Mucosa of rectum (tissue), 2 donors: ENCODE data around the gene HTT.
A peak's percentile ranks its signal among the peaks of the same experiment; 100 is the strongest.

Experiments
- H3K27ac ChIP-seq, 2 donors: one replicate each; pipeline ENCODE4 v1.7.0; 2013; ENCODE audit warnings: inconsistent platforms in 2 of 2, low read depth in 2 of 2, low read length in 2 of 2
- H3K27me3 ChIP-seq, 2 donors: one replicate each; pipeline ENCODE4 v1.7.0; 2013; ENCODE audit warnings: low read length in 2 of 2; ENCODE audit not compliant: control insufficient read depth in 2 of 2, insufficient read depth in 2 of 2
- H3K36me3 ChIP-seq, 2 donors: one replicate each; pipeline ENCODE4 v1.7.0; 2013; ENCODE audit warnings: low read length in 2 of 2; ENCODE audit not compliant: control insufficient read depth in 2 of 2, insufficient read depth in 2 of 2
- H3K4me1 ChIP-seq, 2 donors: one replicate each; pipeline ENCODE4 v1.7.0; 2013; ENCODE audit warnings: low read length in 2 of 2, mild to moderate bottlenecking in 1 of 2; ENCODE audit not compliant: control insufficient read depth in 2 of 2, insufficient read depth in 2 of 2
- H3K4me3 ChIP-seq, 2 donors: one replicate each; pipeline ENCODE4 v1.7.0; 2013; ENCODE audit warnings: low read length in 2 of 2
- H3K9ac ChIP-seq, 2 donors: one replicate each; pipeline ENCODE4 v1.7.0; 2013; ENCODE audit warnings: low read length in 2 of 2, low read depth in 1 of 2, mild to moderate bottlenecking in 1 of 2
- H3K9me3 ChIP-seq, 2 donors: one replicate each; pipeline ENCODE4 v1.7.0; 2013; ENCODE audit warnings: low read length in 2 of 2; ENCODE audit not compliant: control insufficient read depth in 2 of 2
- donor health status: healthy.
- donor health status: Normal muscosa, but diverticular disease.

HTT gene

GRCh38 chr4:3067473-3068001 is 6.9 kb upstream of the HTT start:
- Histone ChIP-seq H3K9ac (no peak overlapping the region), H3K27ac (no peak overlapping the region), H3K36me3 (no peaks in the 10 kb centered on the region), H3K4me1 (no peaks in the 10 kb centered on the region), H3K27me3 (no peaks in the 10 kb centered on the region), H3K4me3 (no peak overlapping the region), H3K9me3 (no peaks in the 10 kb centered on the region)

- Histone ChIP-seq H3K27me3 (no peaks in the 10 kb centered on the region), H3K9me3 (no peaks in the 10 kb centered on the region), H3K4me1 (peaks cover 4 to 6% of the 10 kb centered on the region in 2 donors), H3K27ac (no peak overlapping the region), H3K9ac (no peak overlapping the region), H3K4me3 (no peak overlapping the region), H3K36me3 (no peaks in the 10 kb centered on the region)
Measured at GRCh38 chr4:3069661-3070199, 4.8 kb upstream of the HTT start.

GRCh38 chr4:3070709-3071500 is 3.6 kb upstream of the HTT start:
- Histone ChIP-seq H3K36me3 (no peaks in the 10 kb centered on the region), H3K4me1 (peaks cover 7 to 8% of the 10 kb centered on the region in 2 donors), H3K4me3 (no peak overlapping the region), H3K27me3 (no peaks in the 10 kb centered on the region), H3K27ac (no peak overlapping the region), H3K9me3 (no peaks in the 10 kb centered on the region), H3K9ac (no peak overlapping the region)

- Histone ChIP-seq H3K27me3 (no peaks in the 10 kb centered on the region), H3K4me3 (no peak overlapping the region), H3K4me1 (peaks cover 12 to 16% of the 10 kb centered on the region in 2 donors), H3K9me3 (no peaks in the 10 kb centered on the region), H3K9ac (no peak overlapping the region), H3K27ac (no peak overlapping the region), H3K36me3 (no peaks in the 10 kb centered on the region)
Measured at GRCh38 chr4:3071811-3072210, 2.7 kb upstream of the HTT start.

- Histone ChIP-seq H3K9me3 (no peaks in the 10 kb centered on the region), H3K4me3 (peak overlapping the region; percentile 72 to 76), H3K36me3 (no peaks in the 10 kb centered on the region), H3K4me1 (peaks cover 12 to 17% of the 10 kb centered on the region in 2 donors), H3K9ac (peak overlapping the region; percentile 71 to 72), H3K27ac (peak overlapping the region; percentile 56 to 75), H3K27me3 (no peaks in the 10 kb centered on the region)
Measured at GRCh38 chr4:3073158-3074077, 1.1 kb upstream of the HTT start.

GRCh38 chr4:3074846-3075651 is 568 bp downstream of the HTT start:
- Histone ChIP-seq H3K27me3 (no peaks in the 10 kb centered on the region), H3K9ac (peak overlapping the region; percentile 78 to 88), H3K4me3 (peak overlapping the region; percentile 82 to 97), H3K9me3 (no peaks in the 10 kb centered on the region), H3K27ac (peak overlapping the region; percentile 96), H3K4me1 (peaks cover 12 to 17% of the 10 kb centered on the region in 2 donors), H3K36me3 (no peaks in the 10 kb centered on the region)

- H3K9me3 ChIP-seq, result no peaks in the 10 kb centered on the region
- no peaks in the 10 kb centered on the region for H3K36me3 ChIP-seq
- H3K27me3 ChIP-seq, result no peaks in the 10 kb centered on the region
- peak overlapping the region; percentile 61 to 71 for H3K4me3 ChIP-seq
- peaks cover 12 to 17% of the 10 kb centered on the region in 2 donors for H3K4me1 ChIP-seq
- H3K27ac ChIP-seq, result peak overlapping the region; percentile 96
- H3K9ac ChIP-seq, result peak overlapping the region; percentile 35 to 88
Measured at GRCh38 chr4:3075652-3075981, 1.1 kb downstream of the HTT start.

- Histone ChIP-seq H3K4me1 (peaks cover 12 to 17% of the 10 kb centered on the region in 2 donors), H3K9me3 (no peaks in the 10 kb centered on the region), H3K9ac (no peak overlapping the region), H3K4me3 (peak overlapping the region in 1 of 2 donors; percentile 26), H3K36me3 (no peaks in the 10 kb centered on the region), H3K27me3 (no peaks in the 10 kb centered on the region), H3K27ac (no peak overlapping the region)
Measured at GRCh38 chr4:3077796-3078195, 3.3 kb downstream of the HTT start.

GRCh38 chr4:3079694-3080123 is 5.2 kb downstream of the HTT start:
- Histone ChIP-seq H3K36me3 (no peaks in the 10 kb centered on the region), H3K9me3 (no peaks in the 10 kb centered on the region), H3K4me3 (no peak overlapping the region), H3K27ac (no peak overlapping the region), H3K27me3 (no peaks in the 10 kb centered on the region), H3K9ac (no peak overlapping the region), H3K4me1 (peaks cover 6 to 13% of the 10 kb centered on the region in 2 donors)
